ENCODE results near the gene LRFN2. TPM values are rescaled to one million over a fixed set of nuclear protein-coding genes. Genes with fewer than 3 reads are reported as not detected.
A peak's percentile ranks its signal among the peaks of the same experiment; 100 is the strongest.

Gene LRFN2
- total RNA-seq, 1 donor from 2014 or later = not detected

DNA sequence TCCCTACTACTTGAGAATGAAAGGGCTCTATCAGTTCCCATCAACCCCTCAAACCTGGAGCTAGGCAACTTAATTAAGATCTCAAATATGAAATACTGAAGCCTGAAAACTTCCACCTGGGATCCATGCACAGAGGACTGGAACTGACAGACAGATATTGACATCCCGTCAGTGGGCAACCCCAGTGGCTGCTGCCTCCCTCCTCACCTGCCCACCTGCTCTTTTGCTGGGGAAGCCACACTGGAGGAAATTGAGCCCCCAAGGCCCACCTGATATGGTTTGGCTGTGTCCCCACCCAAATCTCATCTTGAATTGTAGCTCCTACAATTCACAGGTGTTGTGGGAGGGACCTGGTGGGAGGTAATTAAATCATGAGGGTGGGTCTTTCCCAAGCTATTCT lies 192.8 kb downstream of the LRFN2 start:
- DNase-seq (ENCODE audit: low spot score) = peak; percentile 38
- intact Hi-C loops (cut with DNase I) = no loop called here

- intact Hi-C loops (cut with DNase I) = no loop called here
- no peak for DNase-seq (ENCODE audit: low spot score)
Observed at GRCh38 chr6:40393641-40394040, 193.5 kb downstream of the LRFN2 start.

DNA sequence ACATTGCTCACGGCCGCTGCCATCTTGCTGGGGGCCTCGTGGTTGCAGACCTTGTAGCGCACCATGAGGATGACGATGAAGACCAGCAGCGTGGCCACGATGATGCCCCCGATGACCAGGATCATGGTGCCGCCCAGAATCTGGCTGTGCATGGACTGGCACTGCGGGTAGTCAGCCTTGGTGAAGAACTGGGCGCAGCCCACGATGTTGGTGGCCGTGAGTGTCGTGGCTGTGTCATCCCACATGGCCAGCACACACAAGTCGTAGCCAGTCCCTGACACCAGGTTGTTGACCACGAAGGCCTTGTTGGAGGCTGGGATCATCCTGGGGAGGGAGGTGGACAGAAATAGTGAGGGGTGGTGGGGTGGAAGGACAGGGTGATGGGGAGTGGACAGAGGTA lies 194.6 kb downstream of the LRFN2 start:
- intact Hi-C loops (cut with DNase I) = no loop called here
- DNase-seq (ENCODE audit: low spot score) = peak; percentile 50

DNA sequence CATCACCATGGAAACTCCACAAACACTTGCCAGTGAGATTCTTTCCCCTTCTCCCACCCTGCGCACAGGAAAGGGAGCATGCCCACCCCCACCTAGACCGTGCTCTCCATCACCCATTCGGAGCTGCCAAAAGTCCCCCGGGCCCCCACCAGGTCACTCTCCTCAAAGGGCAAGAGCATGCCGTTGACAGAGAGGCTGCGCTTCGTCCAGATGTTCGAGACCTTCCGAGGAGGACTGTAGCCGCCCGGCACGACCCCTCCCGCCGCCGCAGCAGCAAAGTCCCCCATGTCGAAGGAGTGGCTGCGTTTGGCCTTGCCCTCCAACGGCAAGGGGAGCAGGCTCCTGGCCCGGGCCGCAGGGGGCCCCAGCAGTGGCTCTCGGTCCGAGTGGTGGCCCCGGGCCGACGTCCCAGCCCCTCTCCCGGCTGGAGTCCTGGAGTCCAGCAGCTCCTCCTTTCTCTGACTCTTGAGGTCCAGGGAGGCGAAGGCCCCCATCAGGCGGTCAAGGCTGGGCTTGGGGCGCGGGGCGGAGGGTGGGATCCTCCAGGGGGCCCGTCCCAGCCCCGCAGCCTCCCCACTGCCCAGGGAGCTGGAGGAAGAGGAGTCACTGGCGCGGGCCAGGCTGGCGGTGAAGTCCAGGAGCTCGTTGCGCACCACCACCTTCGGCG lies 195.2 kb downstream of the LRFN2 start:
- DNase-seq (ENCODE audit: low spot score) = no peak
- intact Hi-C loops (cut with DNase I) = no loop called here

DNA sequence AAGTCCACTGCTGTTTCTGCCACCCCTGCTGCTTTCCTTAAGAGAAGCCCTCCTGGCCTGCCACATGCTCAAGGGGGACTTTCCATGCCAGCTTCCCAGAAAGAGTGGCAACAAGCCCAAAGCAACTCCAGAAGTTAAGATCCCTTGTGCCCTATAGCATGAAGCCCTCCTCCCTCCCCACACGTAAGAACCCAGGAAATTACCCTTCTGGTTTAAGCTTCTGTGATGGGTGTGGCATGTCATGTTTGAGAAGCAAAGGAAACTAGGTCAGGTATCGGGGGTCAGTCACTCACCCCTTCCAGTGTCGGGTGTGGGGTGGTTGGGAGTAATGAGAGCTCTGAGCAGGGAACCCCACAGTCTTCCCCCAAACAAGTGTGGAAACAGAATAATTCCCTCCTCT lies 196.1 kb downstream of the LRFN2 start:
- DNase-seq (ENCODE audit: low spot score) = no peak
- intact Hi-C loops (cut with DNase I) = no loop called here

DNA sequence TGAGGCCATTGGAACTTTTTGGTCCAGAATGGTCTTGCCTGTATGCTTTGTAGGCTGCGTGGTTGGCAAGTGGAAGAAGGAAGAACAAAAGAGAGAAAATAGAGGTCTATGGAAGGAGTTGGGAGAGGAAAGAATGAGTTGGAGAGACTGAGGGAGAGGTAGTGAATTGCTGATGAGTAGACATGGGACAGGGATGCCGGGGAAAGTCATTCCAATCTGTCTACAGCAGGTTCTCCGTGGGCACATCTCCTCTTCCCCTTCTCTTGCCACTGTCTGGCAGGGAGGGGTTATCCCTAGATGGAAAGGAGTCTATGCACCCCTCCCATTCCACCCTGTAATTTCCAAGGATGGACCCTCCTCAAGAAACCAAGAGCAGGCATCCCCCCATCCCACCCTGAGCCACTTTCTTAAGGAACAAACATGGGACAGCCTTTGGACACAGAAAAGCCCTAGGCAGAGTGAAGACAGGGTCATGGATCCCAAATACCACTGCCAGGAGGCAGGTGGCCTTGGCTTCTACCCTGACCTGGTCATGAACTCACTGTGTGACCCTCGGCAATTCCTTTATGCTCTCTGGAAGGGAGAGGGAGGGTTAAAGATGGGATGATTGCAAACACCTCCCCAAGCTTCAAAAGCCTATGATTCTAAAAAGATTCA lies 196.9 kb downstream of the LRFN2 start:
- DNase-seq (ENCODE audit: low spot score) = no peak
- intact Hi-C loops (cut with DNase I) = no loop called here

DNA sequence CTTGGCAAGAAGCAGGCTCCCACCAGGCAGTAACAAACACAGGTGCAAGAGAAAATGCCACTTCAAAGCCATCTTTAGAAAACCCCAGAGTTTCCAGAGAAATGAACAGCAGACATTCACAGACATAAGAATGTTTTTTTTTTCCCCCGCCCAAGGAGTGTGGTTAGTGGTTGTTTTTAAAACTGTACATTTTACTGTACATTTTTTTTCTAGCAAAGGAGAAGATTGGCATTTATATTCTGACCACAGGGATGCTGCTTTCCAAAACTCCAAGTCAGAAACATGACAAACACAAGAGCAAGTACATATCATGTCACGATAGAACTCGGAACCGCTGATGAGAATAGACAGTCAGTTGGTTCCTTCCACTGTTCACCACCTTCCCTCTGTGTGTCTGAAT lies 197.9 kb downstream of the LRFN2 start:
- DNase-seq (ENCODE audit: low spot score) = no peak
- intact Hi-C loops (cut with DNase I) = no loop called here

DNA sequence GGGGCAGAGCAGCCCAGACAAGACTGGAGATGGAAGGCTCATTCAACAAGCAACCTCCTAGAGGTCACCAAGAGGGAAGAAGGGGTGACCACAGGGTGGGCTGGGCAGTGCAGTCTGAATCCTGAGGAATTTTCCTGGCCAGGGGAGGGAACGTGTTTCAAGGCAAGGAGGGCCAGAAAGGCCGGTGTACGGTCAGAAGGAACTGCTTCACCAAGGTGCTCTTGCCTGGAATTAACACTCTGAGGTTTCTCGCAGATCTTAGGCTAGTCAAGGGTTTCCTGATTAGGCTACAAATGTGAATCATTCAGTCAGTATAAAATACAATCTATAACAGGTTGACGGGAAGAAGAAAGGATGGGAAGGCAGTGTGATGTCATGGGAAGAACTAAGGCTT lies 199.3 kb downstream of the LRFN2 start:
- no peak for DNase-seq (ENCODE audit: low spot score)
- intact Hi-C loops (cut with DNase I) = no loop called here

GRCh38 chr6:40387127-40387870 lies 199.9 kb downstream of the LRFN2 start:
- no peak for DNase-seq (ENCODE audit: low spot score)
- intact Hi-C loops (cut with DNase I) = no loop called here

DNA sequence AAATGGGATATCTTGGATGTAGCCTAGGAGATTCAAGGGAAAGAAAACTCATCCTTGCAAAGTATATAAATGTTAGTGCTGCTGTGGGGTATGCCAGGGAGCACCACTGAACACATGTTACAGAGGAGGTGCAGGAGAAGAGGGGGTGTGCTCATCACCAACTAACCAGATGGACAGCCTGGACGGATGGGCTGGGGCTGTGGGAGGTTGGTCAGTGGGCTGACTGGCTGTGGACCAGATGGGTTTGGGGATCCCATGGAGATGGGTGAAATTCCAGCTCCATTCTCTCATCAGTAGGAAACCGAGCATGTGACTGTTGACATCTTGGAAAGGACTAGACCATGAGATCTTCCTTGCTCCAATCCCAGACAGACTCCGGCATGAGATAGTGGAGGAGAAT lies 201.0 kb downstream of the LRFN2 start:
- intact Hi-C loops (cut with DNase I) = no loop called here
- DNase-seq (ENCODE audit: low spot score) = no peak

GRCh38 chr6:40383348-40384115 lies 203.6 kb downstream of the LRFN2 start:
- intact Hi-C loops (cut with DNase I) = no loop called here

DNA sequence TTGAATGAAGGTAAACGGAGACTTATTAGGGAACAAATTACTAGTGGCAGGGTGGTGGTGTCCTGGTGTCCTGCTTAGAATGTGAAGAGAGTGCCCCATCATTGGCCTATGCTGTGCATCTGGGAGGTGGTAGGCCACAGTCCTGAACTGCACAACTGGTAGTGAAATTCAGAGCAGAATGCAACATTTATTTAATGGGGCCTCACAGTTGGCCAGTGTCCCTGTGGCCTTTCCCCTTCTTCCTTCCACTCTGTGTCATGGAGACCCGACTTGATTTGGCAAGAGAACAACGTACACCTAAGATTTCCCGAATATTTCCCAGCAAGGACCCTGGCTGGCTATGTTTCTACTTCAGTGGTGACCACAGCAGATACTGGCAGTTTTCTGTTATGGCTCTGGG lies 206.9 kb downstream of the LRFN2 start:
- no peak for DNase-seq (ENCODE audit: low spot score)
- intact Hi-C loops (cut with DNase I) = no loop called here

More at GRCh38 chr6:40383348-40384115, 203.6 kb downstream of the LRFN2 start:
- no peak for DNase-seq (ENCODE audit: low spot score)

DNA sequence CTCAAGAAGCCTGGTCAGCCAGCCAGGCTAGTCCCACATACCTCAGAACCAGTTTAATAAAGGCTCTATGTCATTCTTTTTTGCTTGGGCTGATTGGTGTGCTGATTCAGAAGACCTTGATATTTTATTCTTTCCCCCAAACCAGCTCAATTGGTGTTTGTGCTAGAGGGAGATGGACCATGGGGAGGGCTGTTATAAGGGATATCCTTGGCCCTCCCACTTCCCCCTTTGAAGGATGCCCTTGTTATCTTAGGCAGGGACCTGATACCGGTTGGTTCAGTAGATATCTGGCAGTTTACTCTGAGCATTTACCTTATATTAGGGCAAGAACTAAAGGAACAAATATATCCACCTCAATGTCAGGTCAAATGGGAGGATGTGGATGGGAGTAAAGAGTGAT lies 207.4 kb downstream of the LRFN2 start:
- DNase-seq (ENCODE audit: low spot score) = no peak
- intact Hi-C loops (cut with DNase I) = no loop called here

DNA sequence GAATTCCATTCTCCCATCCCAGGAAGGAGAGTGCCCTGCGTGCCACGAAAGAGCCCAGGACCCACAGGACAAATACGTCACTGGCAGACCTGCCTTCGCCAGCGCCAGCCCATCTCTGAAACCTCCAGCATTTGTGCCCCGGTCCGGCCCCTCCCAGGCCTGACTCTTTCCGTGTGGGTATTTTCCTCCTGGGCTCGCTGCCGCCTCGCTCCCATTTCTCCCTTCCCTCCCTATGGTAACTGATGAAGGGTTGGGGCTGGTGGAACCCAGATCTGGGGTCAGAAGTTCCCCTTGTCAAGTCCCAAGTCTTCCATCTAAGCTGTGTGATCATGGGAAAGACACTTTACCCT lies 208.5 kb downstream of the LRFN2 start:
- no peak for DNase-seq (ENCODE audit: low spot score)

GRCh38 chr6:40378071-40378724 lies 209.0 kb downstream of the LRFN2 start:
- DNase-seq (ENCODE audit: low spot score) = no peak
- intact Hi-C loops (cut with DNase I) = no loop called here

More for the DNA sequence above, 208.5 kb downstream of the LRFN2 start:
- intact Hi-C loops (cut with DNase I) = no loop called here

- intact Hi-C loops (cut with DNase I) = no loop called here
Observed at GRCh38 chr6:40377173-40377806, 209.9 kb downstream of the LRFN2 start.

GRCh38 chr6:40376113-40376650 lies 211.0 kb downstream of the LRFN2 start:
- intact Hi-C loops (cut with DNase I) = no loop called here
- DNase-seq (ENCODE audit: low spot score) = no peak

More at GRCh38 chr6:40377173-40377806, 209.9 kb downstream of the LRFN2 start:
- no peak for DNase-seq (ENCODE audit: low spot score)

DNA sequence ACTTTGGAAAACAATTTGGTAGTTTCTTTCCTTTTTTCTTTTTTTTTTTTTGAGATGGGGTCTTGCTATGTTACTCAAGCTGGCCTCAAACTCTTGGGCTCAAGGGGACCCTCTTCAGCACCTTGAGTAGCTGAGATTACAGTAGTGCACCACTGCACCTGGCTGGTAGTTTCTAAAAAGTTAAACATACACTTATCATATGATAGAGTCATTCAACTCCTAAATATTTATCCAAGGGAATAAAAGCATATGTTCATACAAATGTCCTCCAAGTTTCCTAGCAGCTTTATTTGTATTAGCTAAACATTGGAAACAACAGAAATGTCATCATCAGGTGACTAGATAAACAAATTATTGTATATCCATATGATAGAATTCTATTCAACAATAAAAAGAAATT lies 213.9 kb downstream of the LRFN2 start:
- no peak for DNase-seq (ENCODE audit: low spot score)
- intact Hi-C loops (cut with DNase I) = no loop called here

GRCh38 chr6:40371621-40372020 lies 215.5 kb downstream of the LRFN2 start:
- intact Hi-C loops (cut with DNase I) = no loop called here
- no peak for DNase-seq (ENCODE audit: low spot score)

Measured in cardiac septum (tissue), 1 donor.